OCI-LY3 (cell line): Measurements from ENCODE around the gene MGAT5B.

Experiments
- H2AFZ ChIP-seq: fragments of 200-600, 300-600 bp; shearing (Covaris generic); 2 replicates; pipeline ENCODE4 v1.6.0; 2014; ENCODE audit warnings: antibody characterized with exemption, low read depth, low read length
- H3K27ac ChIP-seq: fragments of 200-600, 300-600 bp; sonication (generic); 2 replicates; pipeline ENCODE4 v1.5.1; 2014; ENCODE audit warnings: mild to moderate bottlenecking, low read length, moderate library complexity, mixed read lengths
- H3K27me3 ChIP-seq: fragments of 200-600, 300-600 bp; sonication (generic); 2 replicates; pipeline ENCODE4 v1.6.1; 2014; ENCODE audit warnings: low read depth, low read length, mixed read lengths
- H3K36me3 ChIP-seq: fragments of 200-600, 300-600 bp; sonication (generic); replicated peaks from 2 replicates; pipeline ENCODE3; 2014; ENCODE audit warnings: low read depth, low read length, mixed read lengths
- H3K4me1 ChIP-seq: fragments of 300-600, 200-600 bp; sonication (generic); 2 replicates; pipeline ENCODE4 v1.6.1; 2014; ENCODE audit warnings: low read length, mixed read lengths
- H3K4me2 ChIP-seq: fragments of 200-600, 300-600 bp; sonication (generic); 2 replicates; pipeline ENCODE4 v1.6.1; 2014; ENCODE audit warnings: low read length, mixed read lengths
- H3K4me3 ChIP-seq: fragments of 300-600, 200-600 bp; sonication (generic); 2 replicates; pipeline ENCODE4 v1.5.1; 2014; ENCODE audit warnings: antibody characterized with exemption, mild to moderate bottlenecking, low read length, moderate library complexity
- H3K79me2 ChIP-seq: fragments of 300-600, 200-600 bp; shearing (Covaris generic); 2 replicates; pipeline ENCODE4 v1.6.1; 2014; ENCODE audit warnings: mild to moderate bottlenecking, low read length, mixed read lengths
- H3K9ac ChIP-seq: fragments of 300-600, 200-600 bp; shearing (Covaris generic); 2 replicates; pipeline ENCODE4 v1.6.0; 2014; ENCODE audit warnings: mild to moderate bottlenecking, low read length, moderate library complexity
- H3K9me3 ChIP-seq: fragments of 200-600, 300-600 bp; shearing (Covaris generic); 2 replicates; pipeline ENCODE4 v1.6.1; 2014; ENCODE audit warnings: low read length, mixed read lengths; ENCODE audit not compliant: insufficient read depth
- H4K20me1 ChIP-seq: fragments of 200-600, 300-600 bp; sonication (generic); 2 replicates; pipeline ENCODE4 v1.6.1; 2016; ENCODE audit warnings: low read length, mixed read lengths; ENCODE audit not compliant: insufficient read depth
- CTCF ChIP-seq: fragments of 200-600, 300-600 bp; sonication (generic); IDR thresholded peaks from 2 replicates; pipeline ENCODE4 v1.5.1; 2014; ENCODE audit warnings: antibody characterized with exemption, low read length, low read depth
- EZH2phosphoT487 ChIP-seq: fragments of 200-600 bp; shearing (Covaris generic); IDR thresholded peaks from 2 replicates; pipeline ENCODE4 v1.6.1; 2018; ENCODE audit warnings: antibody characterized with exemption, mixed run types, low read depth

Gene MGAT5B

DNA sequence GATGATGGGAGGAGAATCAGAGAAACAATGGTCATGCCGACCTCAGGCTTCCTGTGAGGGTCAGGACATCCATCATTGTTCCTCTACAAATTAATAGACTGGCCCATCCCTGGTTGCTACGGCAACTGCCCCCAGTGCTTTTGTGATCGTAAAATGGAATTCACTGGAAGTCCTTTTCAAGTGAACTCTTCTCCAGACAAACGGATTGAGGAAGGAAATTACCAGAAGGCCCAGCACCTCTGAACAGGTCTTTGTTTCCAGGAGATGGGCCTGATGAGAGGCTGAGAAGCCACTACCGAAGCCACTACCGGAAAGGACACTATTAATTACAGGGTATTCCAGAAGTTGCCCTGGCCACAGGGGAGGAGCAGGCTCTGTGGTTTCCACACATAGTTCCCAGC, 126.0 kb downstream of the MGAT5B start:
- H3K4me3 ChIP-seq: no peak overlapping the region
- H3K9ac ChIP-seq: no peak overlapping the region
- H4K20me1 ChIP-seq: no peaks in the 10 kb centered on the region
- H3K27me3 ChIP-seq: peaks cover 33% of the 10 kb centered on the region
- H3K79me2 ChIP-seq: no peaks in the 10 kb centered on the region
- TF ChIP-seq CTCF (no peak), EZH2phosphoT487 (no peak)
- H3K4me1 ChIP-seq: peaks cover 16% of the 10 kb centered on the region
- peaks cover 7% of the 10 kb centered on the region; the same call in 1 of the 2 replicates for H3K9me3 ChIP-seq
- no peak overlapping the region for H2AFZ ChIP-seq
- H3K27ac ChIP-seq: no peak overlapping the region
- H3K4me2 ChIP-seq: no peak overlapping the region
- H3K36me3 ChIP-seq: no peaks in the 10 kb centered on the region

- Histone ChIP-seq H3K27me3 (peaks cover 33% of the 10 kb centered on the region), H4K20me1 (no peaks in the 10 kb centered on the region), H3K27ac (no peak overlapping the region), H3K9me3 (peaks cover 7% of the 10 kb centered on the region; the same call in 1 of the 2 replicates), H3K79me2 (no peaks in the 10 kb centered on the region), H3K36me3 (no peaks in the 10 kb centered on the region), H3K4me2 (no peak overlapping the region), H3K4me1 (peaks cover 16% of the 10 kb centered on the region), H2AFZ (no peak overlapping the region), H3K4me3 (no peak overlapping the region), H3K9ac (no peak overlapping the region)
- TF ChIP-seq EZH2phosphoT487 (no peak), CTCF (no peak)
Observed at GRCh38 chr17:76995387-76996105, 127.3 kb downstream of the MGAT5B start.

GRCh38 chr17:76996741-76997694, 128.8 kb downstream of the MGAT5B start:
- Histone ChIP-seq H3K27ac (no peak overlapping the region), H2AFZ (no peak overlapping the region), H3K9ac (no peak overlapping the region), H3K9me3 (peaks cover 7% of the 10 kb centered on the region; the same call in 1 of the 2 replicates), H3K4me1 (peaks cover 16% of the 10 kb centered on the region), H4K20me1 (no peaks in the 10 kb centered on the region), H3K4me2 (peak overlapping the region; percentile 31; the same call in 1 of the 2 replicates), H3K36me3 (no peaks in the 10 kb centered on the region), H3K4me3 (no peak overlapping the region), H3K27me3 (peaks cover 32% of the 10 kb centered on the region), H3K79me2 (no peaks in the 10 kb centered on the region)
- no peak for TF ChIP-seq CTCF
- no peak for TF ChIP-seq EZH2phosphoT487
